ENCODE data around the gene ZNF521.

ZNF521 gene

DNA sequence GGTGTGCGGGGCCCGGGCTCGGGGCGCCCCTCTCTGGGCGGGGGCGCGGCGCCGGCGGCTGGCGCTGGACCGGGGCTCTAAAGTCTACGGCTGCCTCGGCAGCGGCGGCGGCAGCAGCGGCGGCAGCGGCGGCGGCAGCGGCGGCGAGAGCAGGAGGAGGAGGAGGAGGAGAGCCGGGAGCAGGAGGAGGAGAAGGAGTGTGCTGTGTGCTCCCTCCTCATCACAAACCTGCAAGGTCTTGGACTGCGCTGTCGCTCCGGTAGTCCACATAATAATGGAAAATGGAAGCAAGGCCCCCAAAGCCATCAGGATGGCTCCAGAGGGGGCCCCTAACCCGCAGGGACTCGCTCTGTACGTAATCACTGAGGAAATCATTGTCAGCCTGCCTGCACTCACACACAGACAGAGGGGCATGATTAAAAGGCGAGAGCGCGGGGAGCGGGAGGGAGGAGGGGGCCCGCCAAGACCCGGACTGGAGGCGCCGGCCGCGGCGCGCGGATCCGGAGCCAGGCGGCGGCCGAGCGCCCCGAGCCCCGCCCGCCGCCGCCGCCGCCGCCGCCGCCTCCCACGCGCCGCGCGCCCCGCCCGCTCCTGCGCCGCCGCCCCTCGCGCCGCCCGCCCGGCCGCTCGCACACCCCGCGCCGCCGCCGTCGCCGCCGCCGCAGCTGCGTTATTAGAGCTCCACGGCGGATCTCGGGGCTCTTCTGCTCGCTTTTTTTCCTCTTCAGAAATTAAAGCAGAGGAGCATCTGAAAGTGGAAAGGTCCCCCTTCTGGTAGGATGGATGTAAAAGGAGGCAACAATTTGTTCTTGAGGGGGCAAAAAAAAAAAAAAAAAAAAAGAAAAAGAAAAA lies at the start of gene ZNF521:
Gene ZNF521, minus strand, starts transcription at position 390 of the 852 bp plus-strand sequence. CDS start 1,220 bp downstream, outside the sequence.
- DNase-seq, result peak; percentile 57 to 76

DNA sequence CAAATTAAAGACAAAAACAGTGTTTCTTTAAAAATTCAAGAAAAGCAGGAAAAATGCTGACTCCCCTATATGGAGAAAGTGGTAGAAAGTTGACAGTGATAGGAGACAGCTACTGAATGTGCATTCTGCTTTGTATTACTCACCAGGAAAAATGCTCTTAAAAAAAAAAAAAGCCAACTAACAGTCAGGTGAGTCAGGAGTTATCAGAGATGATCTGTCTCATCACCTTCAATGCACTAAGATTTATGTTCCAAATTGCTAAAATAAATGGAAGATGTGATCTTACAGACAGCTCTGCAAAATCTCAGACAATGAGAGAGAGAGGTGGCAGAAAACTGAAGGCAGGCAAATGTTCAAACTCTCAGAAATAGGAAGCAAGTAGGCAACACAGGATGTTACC lies 47.6 kb upstream of the ZNF521 start:
- DNase-seq, result no peak

DNA sequence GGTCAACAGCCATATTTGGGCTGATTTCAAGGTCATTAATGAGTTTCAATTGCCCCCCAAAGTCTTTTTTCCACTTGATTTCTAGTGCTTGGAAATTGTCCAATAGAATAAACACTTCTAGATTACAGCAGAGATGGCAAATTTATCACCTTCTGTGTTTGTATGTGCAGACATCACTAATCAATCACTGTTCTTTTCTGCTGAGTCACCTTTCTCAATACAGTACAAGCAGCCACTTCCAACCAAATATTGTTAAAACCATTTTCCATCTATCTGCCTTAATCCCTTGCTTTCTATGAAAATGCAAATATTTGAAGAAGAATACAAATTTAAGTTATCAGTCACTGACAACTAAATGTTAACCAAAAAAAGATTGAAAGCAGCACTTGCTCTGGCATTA lies 40.2 kb upstream of the ZNF521 start:
- DNase-seq, result no peak

DNA sequence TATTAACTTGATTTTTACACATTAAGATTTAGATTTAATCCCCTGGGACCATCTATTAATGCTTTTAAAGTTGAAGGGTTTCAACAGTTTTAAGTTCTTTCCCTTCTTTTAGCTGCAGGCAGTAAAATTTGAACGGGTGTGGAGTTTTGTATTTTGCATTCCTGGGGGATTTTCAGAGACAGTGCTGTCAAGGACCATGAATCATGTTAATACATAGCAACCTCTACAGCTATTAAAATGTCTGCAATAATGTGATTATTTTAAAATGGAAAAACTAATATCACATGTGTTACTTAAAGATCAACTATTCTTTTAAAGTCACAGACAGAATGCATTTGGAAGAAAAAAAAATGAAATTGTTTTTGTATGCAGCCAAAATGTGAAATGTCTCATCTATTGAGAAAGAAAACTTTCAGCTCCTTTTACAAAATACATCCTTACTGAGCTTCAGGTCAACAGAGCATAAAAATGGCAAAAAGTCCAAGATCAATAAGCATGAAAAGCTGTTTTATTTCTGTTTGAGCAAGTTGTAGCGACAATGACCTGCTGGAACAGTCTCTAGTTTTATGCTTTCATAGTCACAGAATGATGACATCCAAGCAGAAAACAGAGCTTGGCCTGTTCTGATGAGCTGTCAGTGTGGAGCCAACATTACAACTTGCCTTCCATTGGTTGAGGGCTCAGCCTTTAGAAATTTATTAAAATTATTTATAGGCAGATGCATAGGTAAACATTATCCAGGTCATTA lies 21.6 kb upstream of the ZNF521 start:
- no peak for DNase-seq

DNA sequence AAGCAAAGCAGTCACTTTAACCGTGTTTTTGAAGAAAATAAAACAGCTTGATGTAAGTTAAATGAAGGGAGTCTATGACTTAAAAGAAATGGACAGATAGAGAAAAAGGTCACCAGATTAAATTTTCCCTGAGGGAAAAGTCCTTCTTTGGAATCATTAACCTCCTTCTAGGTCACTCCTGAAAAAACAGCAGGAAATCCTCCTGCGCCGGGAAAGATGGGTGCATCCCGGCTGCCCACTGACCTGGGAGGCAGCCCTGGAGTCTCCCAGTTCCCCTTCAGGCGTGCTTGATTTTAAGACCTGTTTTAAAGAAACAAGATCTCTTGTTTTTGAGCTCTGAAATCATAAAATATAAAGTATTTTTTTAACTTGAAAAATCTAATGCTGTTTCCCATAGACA lies 18.4 kb upstream of the ZNF521 start:
- no peak for DNase-seq

DNA sequence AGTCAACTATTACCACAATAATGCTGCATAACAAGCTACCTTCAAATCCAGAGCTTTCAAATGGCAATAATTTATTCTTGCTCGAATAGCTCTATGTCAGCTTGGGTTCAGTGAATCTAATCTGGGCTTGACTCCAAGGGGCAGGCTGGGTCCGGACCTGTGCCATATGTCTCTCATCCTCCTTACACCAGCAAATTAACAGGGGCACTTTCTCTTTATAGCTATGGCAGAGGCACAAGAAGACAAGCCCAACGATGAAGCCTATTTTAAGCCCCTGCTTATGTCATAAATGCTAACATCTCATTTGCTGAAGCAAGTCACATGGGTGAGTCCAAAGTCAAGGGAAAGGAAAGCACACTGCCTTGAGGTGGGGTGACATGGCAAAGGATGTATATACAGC lies 13.3 kb upstream of the ZNF521 start:
- DNase-seq, result no peak

DNA sequence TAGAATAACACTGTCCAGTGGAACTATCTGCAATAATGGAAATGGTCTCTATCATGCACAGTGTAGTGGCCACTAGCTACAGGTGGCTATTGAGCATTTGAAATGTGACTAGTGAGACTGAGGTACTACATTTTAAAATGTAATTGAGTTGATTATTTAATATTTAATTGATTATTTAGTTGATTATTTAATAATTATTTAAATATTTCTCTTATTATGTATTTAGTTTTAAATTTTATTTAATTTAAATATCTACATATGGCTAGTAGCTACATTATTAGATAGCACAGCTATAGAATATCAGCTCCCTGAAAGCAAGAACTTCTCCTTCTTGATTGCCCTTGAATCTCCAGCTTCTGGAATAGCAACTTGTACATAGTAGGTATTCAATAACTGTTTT lies 12.8 kb upstream of the ZNF521 start:
- no peak for DNase-seq

DNA sequence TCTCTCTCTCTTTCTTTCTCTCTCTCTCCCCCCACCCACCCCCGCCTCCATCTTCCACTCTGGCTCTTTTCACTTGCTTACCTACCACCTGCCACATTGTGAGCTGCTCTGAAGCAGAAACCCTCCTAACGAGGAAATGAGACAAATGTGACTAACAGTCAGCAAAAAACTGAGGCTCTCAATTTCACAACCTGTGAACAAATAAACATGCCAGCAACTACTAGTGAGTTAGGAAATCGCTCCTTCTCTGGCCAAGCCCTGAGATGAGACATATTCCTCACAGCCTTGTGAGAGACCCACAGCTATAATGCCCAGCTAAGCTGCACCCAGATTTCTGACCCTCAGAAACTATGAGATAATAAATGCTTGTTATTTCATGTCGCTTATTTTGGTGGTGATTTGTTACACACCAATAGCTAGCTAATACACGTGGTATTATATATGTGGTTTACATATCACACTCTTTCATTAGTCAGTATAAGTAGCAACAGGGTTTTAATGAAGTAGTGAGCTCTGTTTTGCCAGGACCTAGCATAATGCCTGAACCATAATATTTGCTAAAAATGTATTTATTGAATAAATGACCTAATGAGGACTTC lies 8.4 kb upstream of the ZNF521 start:
- no peak for DNase-seq

DNA sequence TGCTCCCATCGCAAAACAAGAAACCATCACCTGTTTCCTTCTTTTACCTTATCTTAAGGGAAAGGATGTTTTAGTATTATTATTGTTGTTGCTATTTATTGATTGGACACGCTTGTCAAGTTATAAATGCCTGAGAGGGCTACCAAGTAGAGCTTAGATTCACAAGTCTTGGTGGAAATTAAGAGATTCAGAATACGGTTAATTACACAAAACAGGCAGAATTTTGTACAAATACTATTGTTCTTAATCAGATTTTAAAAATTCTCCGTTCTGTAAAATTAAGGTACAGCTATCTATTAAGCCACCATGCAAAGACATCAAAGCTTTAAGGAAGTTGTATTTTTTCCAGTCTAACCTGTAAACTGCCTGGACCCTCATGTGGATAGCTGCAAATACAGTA lies 1.1 kb upstream of the ZNF521 start:
- DNase-seq, result no peak

DNA sequence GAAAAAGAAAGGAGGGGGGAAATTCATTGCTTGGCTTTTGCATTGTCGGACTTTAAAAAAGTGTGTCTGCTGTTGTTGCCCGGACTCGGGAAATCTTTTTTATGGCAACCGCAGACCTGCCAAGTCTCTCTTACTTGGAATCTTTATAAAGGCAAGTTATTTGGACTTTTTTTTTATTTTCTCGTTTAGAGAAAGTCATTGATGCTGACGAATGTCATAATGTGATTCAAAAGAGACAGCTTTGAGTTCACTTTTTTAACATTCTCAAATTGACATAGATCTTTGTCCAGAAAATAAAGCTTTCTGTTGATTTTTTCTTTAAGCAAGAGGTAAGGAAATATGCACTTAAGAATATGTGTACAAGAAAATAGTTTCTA lies 651 bp upstream of the ZNF521 start:
- no peak for DNase-seq

DNA sequence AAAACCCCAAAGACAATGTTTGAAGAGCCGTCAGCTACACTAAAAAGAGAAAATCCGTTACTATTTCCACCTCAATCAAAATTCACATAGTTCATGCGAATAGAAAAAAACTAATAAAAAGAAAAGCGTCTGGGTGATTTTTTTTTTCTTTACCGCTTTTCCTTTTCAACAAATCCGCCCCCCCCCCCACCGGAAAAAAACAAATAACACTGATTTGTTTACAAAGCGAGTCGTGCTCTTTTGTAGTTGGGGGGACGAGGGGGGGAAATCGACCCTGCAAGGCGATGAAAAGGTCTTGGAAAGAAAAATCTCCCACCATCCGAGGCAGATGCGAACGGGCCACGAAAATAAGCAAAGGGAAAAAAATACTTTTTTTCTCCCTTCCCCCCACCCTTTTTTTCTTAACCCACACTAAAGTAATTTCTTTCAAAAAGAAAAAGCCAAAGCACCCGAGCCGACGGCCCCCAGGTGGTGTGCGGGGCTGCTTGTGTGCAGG lies 638 bp downstream of the ZNF521 start:
- DNase-seq, result no peak

DNA sequence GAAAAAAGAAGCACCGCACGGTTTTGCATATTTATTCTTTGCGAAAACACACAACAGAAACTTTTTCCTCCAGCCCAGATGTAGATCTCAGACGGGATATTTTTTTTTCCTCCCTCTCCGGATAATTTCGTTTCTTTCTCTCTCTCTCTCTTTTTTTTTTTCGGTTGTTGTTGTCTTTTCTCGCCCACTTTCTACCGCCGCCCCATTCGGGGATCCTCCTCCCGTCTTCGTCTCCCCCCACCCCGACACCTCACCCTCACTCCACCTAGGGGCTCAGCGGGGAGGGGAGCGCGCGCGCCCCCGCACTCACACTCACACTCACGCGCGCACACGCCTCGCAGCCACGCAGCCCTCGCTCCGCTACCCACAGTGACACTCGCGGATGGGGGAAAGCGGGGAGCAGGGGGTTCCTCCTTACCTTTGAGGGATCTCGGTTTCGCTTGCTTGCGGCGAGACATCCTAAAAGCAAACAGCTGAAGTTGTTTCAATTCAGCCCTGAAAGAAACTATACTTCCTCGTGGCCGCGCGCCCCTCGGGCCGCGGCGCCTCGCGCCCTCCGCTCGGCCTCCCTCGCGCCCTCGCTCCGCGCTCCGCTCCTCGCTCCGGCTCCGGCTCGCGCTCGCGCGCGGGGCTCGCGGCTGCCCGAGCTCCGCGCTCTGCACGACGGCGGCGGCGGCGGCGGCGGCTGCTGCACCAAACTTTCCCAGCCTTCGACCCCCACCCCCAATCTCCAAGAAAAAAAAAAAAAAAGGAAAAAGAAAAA lies 1.3 kb downstream of the ZNF521 start:
- DNase-seq, result no peak

DNA sequence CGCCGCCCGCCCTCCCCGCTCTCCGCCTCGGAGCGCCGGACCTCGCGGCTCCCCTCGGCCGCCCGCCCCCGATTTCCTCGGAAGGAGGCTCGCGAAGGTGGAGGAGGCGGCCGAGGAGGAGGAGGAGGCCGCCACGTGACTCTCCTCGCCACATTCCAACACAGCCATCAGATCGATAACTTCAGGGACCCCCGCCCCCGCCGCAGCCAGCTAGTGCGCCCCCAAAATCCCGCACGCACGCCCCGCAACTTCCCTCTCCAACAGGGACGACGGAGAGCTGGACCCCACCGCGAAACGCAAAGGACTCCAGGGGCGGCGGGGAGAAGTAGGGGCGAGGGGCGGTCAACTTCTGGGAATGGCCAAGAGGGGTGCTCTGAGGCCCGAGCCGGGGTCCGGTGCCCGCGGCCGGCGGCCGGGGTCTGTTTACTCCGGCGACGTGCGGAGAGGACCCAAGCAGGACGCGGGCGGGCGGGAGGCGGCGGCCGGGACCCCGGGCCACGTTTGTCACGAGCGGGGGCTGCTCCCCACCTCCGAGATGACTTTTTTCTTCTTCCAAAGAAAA lies 2.0 kb downstream of the ZNF521 start:
- DNase-seq, result no peak

DNA sequence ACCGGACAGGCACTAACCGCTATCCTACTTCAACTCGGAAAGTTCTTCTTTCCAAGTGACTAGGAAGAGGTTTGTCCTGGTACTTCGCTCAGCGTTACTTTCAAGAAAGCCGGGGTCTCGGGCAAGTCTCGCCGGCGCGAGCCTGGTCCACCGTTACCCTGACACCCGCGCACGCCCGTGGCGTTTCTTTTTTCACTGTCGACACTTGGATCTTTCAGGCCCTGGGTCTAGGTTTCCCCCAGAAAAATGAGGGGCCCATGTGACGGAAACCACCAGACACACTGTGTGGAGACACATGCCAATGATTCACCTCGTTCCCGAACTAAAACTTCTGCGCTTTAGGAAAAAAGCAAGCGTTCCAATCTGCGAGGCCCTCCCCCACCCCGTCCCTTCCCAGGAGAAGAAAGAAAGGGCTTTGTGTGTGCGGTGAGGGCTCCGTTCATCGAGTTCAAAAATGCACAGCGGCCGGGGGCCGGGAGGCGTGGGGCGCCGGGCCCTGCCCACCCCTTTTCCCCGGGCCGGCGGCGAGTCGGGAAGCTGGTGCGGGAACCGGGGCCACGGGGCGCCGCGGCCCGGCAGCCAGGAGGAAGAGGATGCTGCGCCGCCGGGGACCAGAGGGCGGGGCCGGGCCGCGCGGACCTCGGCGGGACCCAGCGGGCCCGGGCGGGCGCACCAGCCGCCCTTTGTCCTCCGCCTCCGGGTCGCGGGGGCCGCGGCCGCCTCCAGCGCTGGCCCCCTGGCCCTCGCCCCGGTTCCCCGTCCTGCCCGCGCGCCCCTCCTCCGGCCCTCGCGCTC lies 2.6 kb downstream of the ZNF521 start:
- DNase-seq, result no peak

DNA sequence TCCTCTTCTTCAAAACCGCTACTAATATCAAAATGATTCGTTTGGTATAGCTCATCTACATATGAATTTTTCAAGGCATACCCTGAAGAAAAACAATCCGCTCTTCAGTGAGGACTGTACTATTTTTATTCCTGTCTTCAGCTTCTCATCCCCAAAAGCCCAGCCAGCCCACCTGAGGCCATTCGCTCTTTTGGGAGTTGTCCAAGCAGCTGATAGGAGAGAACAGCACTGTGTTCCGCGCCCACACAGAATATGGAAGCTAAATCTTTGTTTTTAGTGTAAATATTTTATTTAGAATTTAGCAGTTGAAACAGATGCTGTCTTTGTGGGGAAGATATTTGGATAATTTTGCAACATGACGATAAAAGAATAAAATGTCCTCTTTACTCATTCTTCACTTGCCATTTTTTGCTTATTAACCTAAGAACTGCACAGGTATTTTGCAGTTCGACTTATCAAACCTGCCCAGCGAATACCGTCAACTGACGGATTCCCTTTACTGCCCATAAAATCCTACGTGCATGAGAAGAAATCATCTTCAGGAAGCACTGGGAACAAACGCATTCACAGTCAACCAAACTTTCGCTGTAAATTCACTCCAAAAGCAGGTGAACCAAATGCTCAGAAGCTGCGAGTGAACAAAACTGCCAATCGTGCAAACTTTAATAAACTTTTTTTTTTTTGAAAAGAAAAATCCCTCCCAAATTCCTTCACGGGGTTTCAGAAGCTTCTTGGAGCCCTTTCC lies 3.4 kb downstream of the ZNF521 start:
- no peak for DNase-seq

DNA sequence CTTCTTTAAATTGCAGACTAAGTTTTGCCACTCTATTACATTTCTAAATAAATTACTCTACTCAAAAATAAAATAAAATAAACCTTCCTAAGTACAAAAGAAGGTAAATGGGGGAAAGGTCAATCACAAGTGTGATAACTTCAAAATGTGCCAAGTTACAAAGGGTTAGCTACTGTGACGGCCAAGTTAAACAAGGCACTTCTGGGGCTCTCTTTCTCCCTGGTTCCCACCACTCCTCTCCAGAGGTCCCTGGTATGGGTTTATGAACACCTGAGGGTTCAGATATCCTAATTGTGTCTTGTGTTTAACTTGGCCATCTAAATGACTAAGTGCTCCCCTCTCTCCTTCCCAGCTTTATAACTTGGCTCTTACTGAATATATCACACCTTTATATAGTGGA lies 5.4 kb downstream of the ZNF521 start:
- no peak for DNase-seq

DNA sequence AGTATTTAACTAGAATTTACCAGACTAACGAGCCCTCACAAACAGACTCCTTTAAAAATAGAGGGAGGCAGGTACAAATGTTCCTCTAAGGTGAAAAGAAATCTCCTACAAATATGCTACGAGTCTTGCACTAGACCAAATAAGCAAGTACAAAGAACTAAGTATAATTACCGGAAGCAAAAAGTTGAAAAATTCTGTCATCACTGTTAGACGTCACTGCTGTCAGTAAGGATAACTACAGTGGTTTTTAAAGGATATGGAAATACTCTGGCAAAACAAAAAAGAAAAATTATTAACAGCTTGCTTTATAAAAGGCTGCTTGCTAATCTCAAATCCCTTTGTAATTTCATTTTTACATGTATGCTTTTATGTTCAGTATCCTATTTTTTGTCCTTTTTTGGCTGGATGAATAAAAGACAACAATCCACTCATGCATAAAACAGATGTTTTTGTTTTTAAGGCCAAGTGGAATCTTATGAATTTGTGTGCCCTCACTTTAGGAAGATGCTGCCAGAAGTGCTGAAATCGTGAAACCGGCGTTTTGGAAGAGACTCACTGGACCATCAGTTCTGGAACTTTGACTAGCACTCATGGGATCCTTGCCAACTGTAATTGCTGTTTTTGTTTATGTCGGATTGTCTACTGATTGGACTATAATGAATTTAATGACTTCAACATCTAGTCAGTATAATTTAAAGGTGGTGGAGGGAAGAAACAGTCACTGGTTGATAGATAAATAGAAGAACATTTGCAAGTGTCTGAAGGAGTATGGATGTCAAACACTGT lies 6.7 kb downstream of the ZNF521 start:
- DNase-seq, result no peak

DNA sequence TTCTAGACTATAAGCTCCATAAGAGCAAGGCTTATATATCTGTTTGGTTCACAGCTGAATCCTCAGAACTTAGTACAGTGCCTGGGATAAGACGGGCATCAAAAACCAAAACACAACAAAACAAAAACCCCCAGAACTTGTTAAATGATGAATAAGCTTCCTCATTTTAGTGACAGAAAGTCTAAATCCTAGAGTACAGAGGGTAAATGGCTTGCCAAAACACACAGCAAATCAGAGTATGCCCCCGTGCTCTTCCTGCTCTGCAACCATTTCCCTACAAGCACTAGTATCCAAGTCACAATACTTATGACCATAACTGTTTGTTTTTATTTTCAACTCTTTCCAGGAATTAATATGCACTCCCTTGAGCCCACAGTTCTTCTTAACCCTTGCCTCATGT lies 10.1 kb downstream of the ZNF521 start:
- no peak for DNase-seq

DNA sequence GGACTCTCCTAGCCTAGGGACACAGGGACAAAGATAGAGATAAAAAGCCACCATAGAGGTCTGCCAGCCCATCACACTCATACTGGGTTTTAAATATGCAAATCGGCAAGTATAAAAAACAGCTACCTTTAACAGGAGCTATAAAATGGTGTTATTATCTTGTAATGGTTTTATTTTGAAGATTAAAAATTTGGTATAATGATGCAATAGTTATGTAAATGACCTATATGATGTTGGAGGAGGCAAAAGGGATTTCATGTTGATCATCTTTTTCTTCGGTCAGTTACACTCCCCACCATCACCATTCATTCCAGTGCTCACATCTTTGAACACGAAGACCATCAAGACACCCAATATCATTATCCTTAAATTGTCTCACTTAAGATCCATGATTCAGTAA lies 11.2 kb downstream of the ZNF521 start:
- no peak for DNase-seq

DNA sequence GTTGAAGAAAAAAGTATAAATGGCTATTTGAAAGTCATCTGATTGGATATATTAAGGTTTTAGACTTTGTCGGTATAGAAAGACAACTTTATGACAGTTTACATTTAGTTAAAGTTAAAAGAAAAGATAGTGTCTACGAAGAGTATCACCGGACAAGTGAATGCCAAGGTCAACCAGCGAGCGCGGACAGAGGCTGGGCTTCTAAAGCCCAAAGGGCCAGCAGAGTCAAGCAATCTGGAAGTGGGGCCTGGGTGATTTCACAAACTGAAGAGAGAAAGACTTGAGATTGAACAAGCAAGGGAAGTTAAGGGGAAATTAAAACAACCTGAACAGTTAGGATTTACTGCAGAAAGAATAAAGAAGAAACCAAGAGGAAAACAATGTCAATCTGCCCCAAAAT lies 16.3 kb downstream of the ZNF521 start:
- DNase-seq, result no peak

Data from SHP77 (cell line).